H1 (cell line): ENCODE data around the gene CYP11A1. TPM values are rescaled to one million over a fixed set of nuclear protein-coding genes. Genes with fewer than 3 reads are reported as not detected.

Experiments used
- polyA plus RNA-seq, 7 experiments: library from polyadenylated mRNA; depleted of rRNA in 3 of 7; stranded (reverse) in 5 of 7; unstranded in 2 of 7; fragments of >200 nt in 5 of 7; fragments of 200-250 nt in 2 of 7; gene quantifications; 1 replicate in 5 of 7; 2 replicates in 1 of 7; 4 replicates in 1 of 7; pipeline versions ENCODE4 v1.2.1 to v1.2.3, GENCODE V29; 2011 to 2013; ENCODE audit warnings: missing spikeins in 2 of 7, mixed read lengths in 2 of 7
- total RNA-seq: library from RNA; stranded (reverse); fragmentation: NEBNext Ultra II Directional; extraction: Animal tissue kit (Norgen Biotek cat#: 25700); gene quantifications from 2 replicates; pipeline ENCODE4 v1.2.1, GENCODE V29; 2021
- TF ChIP-seq, protein P1 (sequence below): fragments of 300-600 bp; sonication (generic); IDR thresholded peaks from 2 replicates; pipeline ENCODE4 v1.7.1; 2012; ENCODE audit warnings: low read length, moderate library complexity, mild to moderate bottlenecking, inconsistent platforms; ENCODE audit not compliant: insufficient replicate concordance

CYP11A1 gene
- total and polyA plus RNA-seq, 2 of the 8 experiments (the other 6 are each of a cell fraction or from before 2014, with no cell fraction given) = 1.9 to 7.2 TPM

DNA sequence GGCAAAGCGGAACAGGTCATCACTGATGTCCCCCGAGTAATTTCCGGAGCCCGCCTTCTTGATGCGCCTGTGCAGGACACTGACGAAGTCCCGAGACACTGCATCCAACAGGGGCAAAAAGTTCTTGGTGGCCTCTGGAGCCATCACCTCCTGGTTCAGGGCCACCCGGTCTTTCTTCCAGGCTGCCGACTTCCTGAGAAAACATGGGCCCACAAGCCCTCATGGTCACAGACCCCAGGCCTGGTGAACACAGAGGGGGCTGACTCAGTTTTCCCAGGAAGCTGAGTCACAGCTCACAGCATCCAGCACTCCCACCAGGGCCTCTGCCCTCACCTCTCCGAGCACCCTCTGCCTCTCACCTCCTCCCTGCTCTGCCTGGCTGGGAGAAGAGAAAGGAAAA is 22.4 kb downstream of the CYP11A1 start (continued):
- TF ChIP-seq, protein P1, sequence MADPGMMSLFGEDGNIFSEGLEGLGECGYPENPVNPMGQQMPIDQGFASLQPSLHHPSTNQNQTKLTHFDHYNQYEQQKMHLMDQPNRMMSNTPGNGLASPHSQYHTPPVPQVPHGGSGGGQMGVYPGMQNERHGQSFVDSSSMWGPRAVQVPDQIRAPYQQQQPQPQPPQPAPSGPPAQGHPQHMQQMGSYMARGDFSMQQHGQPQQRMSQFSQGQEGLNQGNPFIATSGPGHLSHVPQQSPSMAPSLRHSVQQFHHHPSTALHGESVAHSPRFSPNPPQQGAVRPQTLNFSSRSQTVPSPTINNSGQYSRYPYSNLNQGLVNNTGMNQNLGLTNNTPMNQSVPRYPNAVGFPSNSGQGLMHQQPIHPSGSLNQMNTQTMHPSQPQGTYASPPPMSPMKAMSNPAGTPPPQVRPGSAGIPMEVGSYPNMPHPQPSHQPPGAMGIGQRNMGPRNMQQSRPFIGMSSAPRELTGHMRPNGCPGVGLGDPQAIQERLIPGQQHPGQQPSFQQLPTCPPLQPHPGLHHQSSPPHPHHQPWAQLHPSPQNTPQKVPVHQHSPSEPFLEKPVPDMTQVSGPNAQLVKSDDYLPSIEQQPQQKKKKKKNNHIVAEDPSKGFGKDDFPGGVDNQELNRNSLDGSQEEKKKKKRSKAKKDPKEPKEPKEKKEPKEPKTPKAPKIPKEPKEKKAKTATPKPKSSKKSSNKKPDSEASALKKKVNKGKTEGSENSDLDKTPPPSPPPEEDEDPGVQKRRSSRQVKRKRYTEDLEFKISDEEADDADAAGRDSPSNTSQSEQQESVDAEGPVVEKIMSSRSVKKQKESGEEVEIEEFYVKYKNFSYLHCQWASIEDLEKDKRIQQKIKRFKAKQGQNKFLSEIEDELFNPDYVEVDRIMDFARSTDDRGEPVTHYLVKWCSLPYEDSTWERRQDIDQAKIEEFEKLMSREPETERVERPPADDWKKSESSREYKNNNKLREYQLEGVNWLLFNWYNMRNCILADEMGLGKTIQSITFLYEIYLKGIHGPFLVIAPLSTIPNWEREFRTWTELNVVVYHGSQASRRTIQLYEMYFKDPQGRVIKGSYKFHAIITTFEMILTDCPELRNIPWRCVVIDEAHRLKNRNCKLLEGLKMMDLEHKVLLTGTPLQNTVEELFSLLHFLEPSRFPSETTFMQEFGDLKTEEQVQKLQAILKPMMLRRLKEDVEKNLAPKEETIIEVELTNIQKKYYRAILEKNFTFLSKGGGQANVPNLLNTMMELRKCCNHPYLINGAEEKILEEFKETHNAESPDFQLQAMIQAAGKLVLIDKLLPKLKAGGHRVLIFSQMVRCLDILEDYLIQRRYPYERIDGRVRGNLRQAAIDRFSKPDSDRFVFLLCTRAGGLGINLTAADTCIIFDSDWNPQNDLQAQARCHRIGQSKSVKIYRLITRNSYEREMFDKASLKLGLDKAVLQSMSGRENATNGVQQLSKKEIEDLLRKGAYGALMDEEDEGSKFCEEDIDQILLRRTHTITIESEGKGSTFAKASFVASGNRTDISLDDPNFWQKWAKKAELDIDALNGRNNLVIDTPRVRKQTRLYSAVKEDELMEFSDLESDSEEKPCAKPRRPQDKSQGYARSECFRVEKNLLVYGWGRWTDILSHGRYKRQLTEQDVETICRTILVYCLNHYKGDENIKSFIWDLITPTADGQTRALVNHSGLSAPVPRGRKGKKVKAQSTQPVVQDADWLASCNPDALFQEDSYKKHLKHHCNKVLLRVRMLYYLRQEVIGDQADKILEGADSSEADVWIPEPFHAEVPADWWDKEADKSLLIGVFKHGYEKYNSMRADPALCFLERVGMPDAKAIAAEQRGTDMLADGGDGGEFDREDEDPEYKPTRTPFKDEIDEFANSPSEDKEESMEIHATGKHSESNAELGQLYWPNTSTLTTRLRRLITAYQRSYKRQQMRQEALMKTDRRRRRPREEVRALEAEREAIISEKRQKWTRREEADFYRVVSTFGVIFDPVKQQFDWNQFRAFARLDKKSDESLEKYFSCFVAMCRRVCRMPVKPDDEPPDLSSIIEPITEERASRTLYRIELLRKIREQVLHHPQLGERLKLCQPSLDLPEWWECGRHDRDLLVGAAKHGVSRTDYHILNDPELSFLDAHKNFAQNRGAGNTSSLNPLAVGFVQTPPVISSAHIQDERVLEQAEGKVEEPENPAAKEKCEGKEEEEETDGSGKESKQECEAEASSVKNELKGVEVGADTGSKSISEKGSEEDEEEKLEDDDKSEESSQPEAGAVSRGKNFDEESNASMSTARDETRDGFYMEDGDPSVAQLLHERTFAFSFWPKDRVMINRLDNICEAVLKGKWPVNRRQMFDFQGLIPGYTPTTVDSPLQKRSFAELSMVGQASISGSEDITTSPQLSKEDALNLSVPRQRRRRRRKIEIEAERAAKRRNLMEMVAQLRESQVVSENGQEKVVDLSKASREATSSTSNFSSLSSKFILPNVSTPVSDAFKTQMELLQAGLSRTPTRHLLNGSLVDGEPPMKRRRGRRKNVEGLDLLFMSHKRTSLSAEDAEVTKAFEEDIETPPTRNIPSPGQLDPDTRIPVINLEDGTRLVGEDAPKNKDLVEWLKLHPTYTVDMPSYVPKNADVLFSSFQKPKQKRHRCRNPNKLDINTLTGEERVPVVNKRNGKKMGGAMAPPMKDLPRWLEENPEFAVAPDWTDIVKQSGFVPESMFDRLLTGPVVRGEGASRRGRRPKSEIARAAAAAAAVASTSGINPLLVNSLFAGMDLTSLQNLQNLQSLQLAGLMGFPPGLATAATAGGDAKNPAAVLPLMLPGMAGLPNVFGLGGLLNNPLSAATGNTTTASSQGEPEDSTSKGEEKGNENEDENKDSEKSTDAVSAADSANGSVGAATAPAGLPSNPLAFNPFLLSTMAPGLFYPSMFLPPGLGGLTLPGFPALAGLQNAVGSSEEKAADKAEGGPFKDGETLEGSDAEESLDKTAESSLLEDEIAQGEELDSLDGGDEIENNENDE = no peak
